Stimulated activated CD8-positive, alpha-beta memory T cell treated with anti-CD3 and anti-CD28 coated beads, Interleukin-2, amount 100 ng/mL, for 48 hours (primary cell): Measurements from ENCODE around the gene DDX17.

ENCODE experiments used
- DNase-seq, 2 donors: peaks; one replicate each; pipeline ENCODE4 v3.0.0-alpha.2; 2020; ENCODE audit warnings: low read depth in 2 of 2

DDX17 gene

GRCh38 chr22:38506118-38506962 lies at the start of gene DDX17:
DDX17 (minus strand) TSS chr22:38506311.
- DNase-seq: peak; percentile 83 to 88

GRCh38 chr22:38554281-38554680 lies 48.2 kb upstream of the DDX17 start:
- no peak for DNase-seq

GRCh38 chr22:38549101-38549894 lies 43.2 kb upstream of the DDX17 start:
- DNase-seq: no peak

GRCh38 chr22:38540701-38541100 lies 34.6 kb upstream of the DDX17 start:
- DNase-seq: no peak

GRCh38 chr22:38531251-38531938 lies 25.3 kb upstream of the DDX17 start:
- no peak for DNase-seq

- DNase-seq: no peak
Measured at GRCh38 chr22:38524429-38524828, 18.3 kb upstream of the DDX17 start.

GRCh38 chr22:38523479-38523878 lies 17.4 kb upstream of the DDX17 start:
- no peak for DNase-seq

- no peak for DNase-seq
Measured at GRCh38 chr22:38523029-38523428, 16.9 kb upstream of the DDX17 start.

GRCh38 chr22:38519453-38520250 lies 13.5 kb upstream of the DDX17 start:
- no peak for DNase-seq

- DNase-seq: no peak
Measured at GRCh38 chr22:38518620-38519019, 12.5 kb upstream of the DDX17 start.

- DNase-seq: no peak
Measured at GRCh38 chr22:38513063-38513462, 7.0 kb upstream of the DDX17 start.

GRCh38 chr22:38510416-38510970 lies 4.4 kb upstream of the DDX17 start:
- no peak for DNase-seq

GRCh38 chr22:38505541-38506117 lies 482 bp downstream of the DDX17 start:
- DNase-seq: peak; percentile 31 to 36

GRCh38 chr22:38504731-38505540 lies 1.2 kb downstream of the DDX17 start:
- DNase-seq: peak; percentile 30 to 43

- DNase-seq: no peak
Measured at GRCh38 chr22:38503021-38503420, 3.1 kb downstream of the DDX17 start.

- DNase-seq: no peak
Measured at GRCh38 chr22:38501797-38502672, 4.1 kb downstream of the DDX17 start.

- DNase-seq: no peak
Measured at GRCh38 chr22:38497869-38498268, 8.2 kb downstream of the DDX17 start.

- no peak for DNase-seq
Measured at GRCh38 chr22:38494939-38495338, 11.2 kb downstream of the DDX17 start.

- DNase-seq: no peak
Measured at GRCh38 chr22:38494498-38494897, 11.6 kb downstream of the DDX17 start.
